ENCODE results near the gene CACNA2D1. TPM values are rescaled to one million over a fixed set of nuclear protein-coding genes. Genes with fewer than 3 reads are reported as not detected.

The CACNA2D1 gene
- total RNA-seq, 1 experiment from 2014 or later = 0.27 TPM

GRCh38 chr7:81925530-81925929 lies 518.0 kb downstream of the CACNA2D1 start (continued):
- no peak for TF ChIP-seq ZBTB33 (IDR thresholded peaks at IDR 0.05; ENCODE audit: extremely low read depth, insufficient replicate concordance, low read length)
- no peak for TF ChIP-seq CEBPB (IDR thresholded peaks at IDR 0.05; ENCODE audit: low read depth)
- no peak for TF ChIP-seq CTCF (IDR thresholded peaks at IDR 0.05 in 2 of 3, conservative IDR thresholded peaks at IDR 0.05 in 1 of 3; ENCODE audit: borderline replicate concordance in 1 of 3, insufficient read depth in 1 of 3, low read depth in 2 of 3, low read length in 2 of 3)
- no peak for TF ChIP-seq FOSL1 (IDR thresholded peaks at IDR 0.05; ENCODE audit: low read depth)
- no peak for TF ChIP-seq CBX3 (IDR thresholded peaks at IDR 0.05; ENCODE audit: low read depth)
- no peak for TF ChIP-seq EGR1 (IDR thresholded peaks at IDR 0.05; ENCODE audit: low read depth)

GRCh38 chr7:81924494-81924893 lies 519.1 kb downstream of the CACNA2D1 start:
- no peaks in the 10 kb centered on the region for H3K27me3 ChIP-seq (ENCODE audit: insufficient read depth, low read length)
- no peaks in the 10 kb centered on the region for H3K9me2 ChIP-seq (ENCODE audit: insufficient read depth)
- H3K4me2 ChIP-seq (ENCODE audit: low read length) = no peak overlapping the region
- BruUV-seq (replicated peaks) = no TSS peak
- no peaks in the 10 kb centered on the region for H3K4me1 ChIP-seq (ENCODE audit: control insufficient read depth in 1 of 2, insufficient read depth in 2 of 2, low read length in 2 of 2)
- no peak for DNase-seq (ENCODE audit: low read depth, low spot score)
- intact Hi-C loops (cut with micrococcal nuclease) = no loop called here
- ChIA-PET RAD21 (ENCODE audit: low non-redundant PET in 1 of 2, low total read pairs in 2 of 2, uncharacterized antibody in 2 of 2, unreplicated experiment in 2 of 2) (no interaction called here), CTCF (no interaction called here), POLR2A (no interaction called here)
- H3K36me3 ChIP-seq (ENCODE audit: control insufficient read depth in 1 of 2, insufficient read depth in 2 of 2, low read length in 2 of 2) = no peaks in the 10 kb centered on the region
- TF ChIP-seq SIN3A (IDR thresholded peaks at IDR 0.05; ENCODE audit: low read depth) (no peak), SRF (IDR thresholded peaks at IDR 0.05; ENCODE audit: low read depth) (no peak), FOSL1 (IDR thresholded peaks at IDR 0.05; ENCODE audit: low read depth) (no peak), ELF1 (IDR thresholded peaks at IDR 0.05; ENCODE audit: borderline replicate concordance, low read depth) (no peak), ZBTB33 (IDR thresholded peaks at IDR 0.05; ENCODE audit: extremely low read depth, insufficient replicate concordance, low read length) (no peak), EZH2 (IDR thresholded peaks at IDR 0.05) (no peak), EGR1 (IDR thresholded peaks at IDR 0.05; ENCODE audit: low read depth) (no peak), CBX3 (IDR thresholded peaks at IDR 0.05; ENCODE audit: low read depth) (no peak), POLR2AphosphoS5 (IDR thresholded peaks at IDR 0.05; ENCODE audit: low read depth, low read length) (no peak)
- H3K9ac ChIP-seq (ENCODE audit: low read length) = no peak overlapping the region
- no peaks in the 10 kb centered on the region for H4K20me1 ChIP-seq (ENCODE audit: insufficient read depth)
- no peak overlapping the region for H3K4me3 ChIP-seq (replicated peaks in 1 of 2; ENCODE audit: low read depth in 1 of 2, low read length in 2 of 2)
- H3K27ac ChIP-seq (ENCODE audit: low read depth, low read length) = no peak overlapping the region
- no peaks in the 10 kb centered on the region for H3K9me3 ChIP-seq (ENCODE audit: control insufficient read depth in 1 of 2, insufficient read depth in 1 of 2, low read depth in 1 of 2, low read length in 2 of 2)
- no peak for ATAC-seq
- no peak overlapping the region for H2AFZ ChIP-seq (ENCODE audit: low read depth, low read length, poor library complexity, severe bottlenecking)
- no peaks in the 10 kb centered on the region for H3K79me2 ChIP-seq (ENCODE audit: insufficient read depth, low read length)

Data from HCT116 (cell line).